Measurements from ENCODE around the gene MS4A12.

- TF ChIP-seq POLR2AphosphoS5 (IDR thresholded peaks at IDR 0.05) = no peak
- TF ChIP-seq, protein P1, sequence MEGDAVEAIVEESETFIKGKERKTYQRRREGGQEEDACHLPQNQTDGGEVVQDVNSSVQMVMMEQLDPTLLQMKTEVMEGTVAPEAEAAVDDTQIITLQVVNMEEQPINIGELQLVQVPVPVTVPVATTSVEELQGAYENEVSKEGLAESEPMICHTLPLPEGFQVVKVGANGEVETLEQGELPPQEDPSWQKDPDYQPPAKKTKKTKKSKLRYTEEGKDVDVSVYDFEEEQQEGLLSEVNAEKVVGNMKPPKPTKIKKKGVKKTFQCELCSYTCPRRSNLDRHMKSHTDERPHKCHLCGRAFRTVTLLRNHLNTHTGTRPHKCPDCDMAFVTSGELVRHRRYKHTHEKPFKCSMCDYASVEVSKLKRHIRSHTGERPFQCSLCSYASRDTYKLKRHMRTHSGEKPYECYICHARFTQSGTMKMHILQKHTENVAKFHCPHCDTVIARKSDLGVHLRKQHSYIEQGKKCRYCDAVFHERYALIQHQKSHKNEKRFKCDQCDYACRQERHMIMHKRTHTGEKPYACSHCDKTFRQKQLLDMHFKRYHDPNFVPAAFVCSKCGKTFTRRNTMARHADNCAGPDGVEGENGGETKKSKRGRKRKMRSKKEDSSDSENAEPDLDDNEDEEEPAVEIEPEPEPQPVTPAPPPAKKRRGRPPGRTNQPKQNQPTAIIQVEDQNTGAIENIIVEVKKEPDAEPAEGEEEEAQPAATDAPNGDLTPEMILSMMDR (IDR thresholded peaks at IDR 0.05) = no peak
- no peak for TF ChIP-seq POLR2A (IDR thresholded peaks at IDR 0.05)
Measured at GRCh38 chr11:60500276-60500910, 7.8 kb downstream of the MS4A12 start.

All from stomach (tissue), 4 donors.